Smooth muscle cell (in vitro differentiated cells): ENCODE results near the gene PXK. TPM values are rescaled to one million over a fixed set of nuclear protein-coding genes. Genes with fewer than 3 reads are reported as not detected.
A peak's percentile ranks its signal among the peaks of the same experiment; 100 is the strongest.

Source experiments
- DNase-seq: peaks from one replicate; lab custom pipeline; 2025; ENCODE audit not compliant: unreplicated experiment; lab: John Stamatoyannopoulos, UW
- H2AFZ ChIP-seq: fragments of 200-600 bp; sonication (generic); 2 replicates; pipeline ENCODE4 v1.6.0; 2016; ENCODE audit warnings: antibody characterized with exemption, low read depth, mild to moderate bottlenecking
- H3F3A ChIP-seq: fragments of 200-600 bp; sonication (generic); 2 replicates; pipeline ENCODE4 v1.6.0; 2017; ENCODE audit warnings: antibody characterized with exemption, low read depth
- H3K27ac ChIP-seq: fragments of 200-600 bp; sonication (generic); 2 replicates; pipeline ENCODE4 v1.5.1; 2016; ENCODE audit warnings: low read depth, mild to moderate bottlenecking
- H3K27me3 ChIP-seq: fragments of 200-600 bp; sonication (generic); 2 replicates; pipeline ENCODE4 v1.6.1; 2016; ENCODE audit warnings: low read depth, mild to moderate bottlenecking
- H3K36me3 ChIP-seq: fragments of 200-600 bp; sonication (generic); 2 replicates; pipeline ENCODE4 v1.5.1; 2016; ENCODE audit warnings: low read depth
- H3K4me1 ChIP-seq: fragments of 200-600 bp; sonication (generic); 2 replicates; pipeline ENCODE4 v1.5.1; 2016; ENCODE audit warnings: low read depth
- H3K4me2 ChIP-seq: fragments of 200-600 bp; sonication (generic); 2 replicates; pipeline ENCODE4 v1.6.0; 2016; ENCODE audit warnings: mild to moderate bottlenecking
- H3K4me3 ChIP-seq: fragments of 200-600 bp; sonication (generic); 2 replicates; pipeline ENCODE4 v1.5.1; 2016; ENCODE audit warnings: mild to moderate bottlenecking
- H3K79me2 ChIP-seq: fragments of 200-600 bp; sonication (generic); 2 replicates; pipeline ENCODE4 v1.6.0; 2016; ENCODE audit warnings: low read depth, mild to moderate bottlenecking
- H3K9ac ChIP-seq: fragments of 200-600 bp; sonication (generic); 2 replicates; pipeline ENCODE4 v1.6.0; 2016; ENCODE audit warnings: low read depth
- H3K9me3 ChIP-seq: fragments of 200-600 bp; sonication (generic); replicated peaks from 2 replicates; pipeline ENCODE4 v1.5.1; 2016; ENCODE audit warnings: low read depth
- H4K20me1 ChIP-seq: fragments of 200-600 bp; sonication (generic); 2 replicates; pipeline ENCODE4 v1.6.0; 2016; ENCODE audit warnings: low read depth
- WGBS: methylation state at CpG from one replicate; pipeline ENCODE4 v1.1.7; 2016; ENCODE audit warnings: low lambda C conversion rate; 5-methylcytosine and 5-hydroxymethylcytosine counted together
- polyA plus RNA-seq: library from polyadenylated mRNA; unstranded; fragments of >200 nt; fragmentation: Nextera tagmentation; extraction: Ambion mirVana; gene quantifications from 2 replicates; pipeline ENCODE4 v1.2.1, GENCODE V29; 2016
- total RNA-seq: library from RNA; depleted of rRNA; stranded (reverse); fragments of >200 nt; gene quantifications from 2 replicates; pipeline ENCODE4 v1.2.3, GENCODE V29; 2014
- TF ChIP-seq, protein P1 (sequence below): fragments of 200-600 bp; sonication (generic); IDR thresholded peaks from 2 replicates; pipeline ENCODE4 v1.5.1; 2017; ENCODE audit warnings: borderline replicate concordance, mild to moderate bottlenecking, antibody characterized with exemption; ENCODE audit not compliant: insufficient read depth, poor library complexity, severe bottlenecking

The PXK gene
- total and polyA plus RNA-seq, 2 experiments from 2014 or later, result 23.8 to 30.5 TPM

DNA sequence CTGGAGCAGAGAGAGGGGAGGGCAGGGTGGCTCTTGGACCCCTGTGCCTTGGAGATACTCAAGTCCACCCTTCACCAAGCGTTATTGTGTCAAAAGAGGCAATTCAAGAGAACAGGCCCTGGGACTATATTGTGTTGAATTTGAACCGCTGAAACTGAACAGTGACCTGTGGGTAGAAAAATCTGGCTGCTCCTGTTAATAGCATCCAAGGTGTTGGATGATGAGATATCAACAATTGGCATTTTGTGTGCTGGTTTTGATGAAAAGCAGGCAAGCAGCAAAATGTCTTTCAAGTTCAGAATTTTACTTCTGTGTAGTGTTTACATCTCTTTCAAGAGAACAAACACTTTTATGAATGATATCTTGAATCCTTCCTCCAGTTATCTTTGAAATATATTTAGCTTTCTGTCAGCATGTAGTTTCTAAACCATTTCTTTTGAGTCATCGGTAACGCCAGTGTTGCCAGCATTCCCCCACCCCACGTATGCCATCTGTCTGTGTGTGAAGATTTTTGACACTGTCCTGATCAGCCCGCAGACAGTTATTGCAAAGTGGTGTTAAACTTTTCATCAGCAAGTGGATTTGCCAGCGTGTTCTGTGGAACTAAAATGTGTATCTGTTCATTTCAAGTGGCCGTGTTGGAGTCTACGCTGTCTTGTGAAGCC is 66.1 kb downstream of the PXK start:
- H3K79me2 ChIP-seq, result no peaks in the 10 kb centered on the region
- 38% methylated on average over 9 of the region's 9 CpGs for WGBS
- no peak overlapping the region for H3K4me2 ChIP-seq
- H3F3A ChIP-seq, result no peaks in the 10 kb centered on the region
- DNase-seq, result no peak
- no peaks in the 10 kb centered on the region for H3K4me1 ChIP-seq
- TF ChIP-seq, protein P1, sequence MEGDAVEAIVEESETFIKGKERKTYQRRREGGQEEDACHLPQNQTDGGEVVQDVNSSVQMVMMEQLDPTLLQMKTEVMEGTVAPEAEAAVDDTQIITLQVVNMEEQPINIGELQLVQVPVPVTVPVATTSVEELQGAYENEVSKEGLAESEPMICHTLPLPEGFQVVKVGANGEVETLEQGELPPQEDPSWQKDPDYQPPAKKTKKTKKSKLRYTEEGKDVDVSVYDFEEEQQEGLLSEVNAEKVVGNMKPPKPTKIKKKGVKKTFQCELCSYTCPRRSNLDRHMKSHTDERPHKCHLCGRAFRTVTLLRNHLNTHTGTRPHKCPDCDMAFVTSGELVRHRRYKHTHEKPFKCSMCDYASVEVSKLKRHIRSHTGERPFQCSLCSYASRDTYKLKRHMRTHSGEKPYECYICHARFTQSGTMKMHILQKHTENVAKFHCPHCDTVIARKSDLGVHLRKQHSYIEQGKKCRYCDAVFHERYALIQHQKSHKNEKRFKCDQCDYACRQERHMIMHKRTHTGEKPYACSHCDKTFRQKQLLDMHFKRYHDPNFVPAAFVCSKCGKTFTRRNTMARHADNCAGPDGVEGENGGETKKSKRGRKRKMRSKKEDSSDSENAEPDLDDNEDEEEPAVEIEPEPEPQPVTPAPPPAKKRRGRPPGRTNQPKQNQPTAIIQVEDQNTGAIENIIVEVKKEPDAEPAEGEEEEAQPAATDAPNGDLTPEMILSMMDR, result no peak
- no peaks in the 10 kb centered on the region for H3K27me3 ChIP-seq
- no peaks in the 10 kb centered on the region for H4K20me1 ChIP-seq
- no peak overlapping the region for H3K4me3 ChIP-seq
- H3K9ac ChIP-seq, result no peak overlapping the region
- H3K27ac ChIP-seq, result no peak overlapping the region
- peaks cover 8% of the 10 kb centered on the region for H3K36me3 ChIP-seq
- no peaks in the 10 kb centered on the region for H3K9me3 ChIP-seq
- H2AFZ ChIP-seq, result no peak overlapping the region

DNA sequence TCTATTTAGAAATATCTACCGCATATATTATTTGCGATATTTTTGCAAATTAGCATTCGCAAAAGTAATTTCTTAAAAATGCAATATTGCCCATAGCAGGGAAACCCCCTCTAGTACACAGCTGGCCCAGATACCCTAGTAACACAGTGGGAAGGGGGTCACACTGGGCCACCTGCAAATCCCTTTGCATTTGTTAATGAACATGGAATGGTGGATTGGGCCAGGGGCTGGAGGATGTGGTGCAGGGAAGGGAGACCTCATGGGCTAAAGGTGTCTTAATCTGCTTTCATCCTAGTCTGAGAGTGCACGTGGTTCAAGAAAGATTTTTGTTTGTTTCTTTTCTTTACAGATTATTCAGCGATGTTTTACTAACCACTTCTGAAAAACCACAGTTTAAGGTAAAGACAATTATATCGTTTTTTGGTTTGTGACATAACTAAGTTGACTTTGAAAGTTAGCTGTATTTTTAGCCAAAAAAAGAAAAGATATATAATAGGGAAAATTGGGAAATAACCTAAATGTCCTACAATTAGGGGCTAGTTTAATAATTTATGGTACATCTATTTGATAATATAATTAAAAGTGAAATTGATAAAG is 70.9 kb downstream of the PXK start:
- H3K4me2 ChIP-seq, result peak overlapping the region; percentile 17
- no peaks in the 10 kb centered on the region for H3K27me3 ChIP-seq
- TF ChIP-seq, protein P1, result no peak
- H3K36me3 ChIP-seq, result no peaks in the 10 kb centered on the region
- no peak overlapping the region for H3K4me3 ChIP-seq
- H4K20me1 ChIP-seq, result no peaks in the 10 kb centered on the region
- H3F3A ChIP-seq, result peaks cover 3% of the 10 kb centered on the region
- no peak overlapping the region for H2AFZ ChIP-seq
- 83% methylated on average over 6 of the region's 6 CpGs for WGBS
- H3K9ac ChIP-seq, result no peak overlapping the region
- DNase-seq, result no peak
- H3K79me2 ChIP-seq, result no peaks in the 10 kb centered on the region
- H3K4me1 ChIP-seq, result no peaks in the 10 kb centered on the region
- peak overlapping the region; percentile 87 for H3K27ac ChIP-seq
- H3K9me3 ChIP-seq, result no peaks in the 10 kb centered on the region

DNA sequence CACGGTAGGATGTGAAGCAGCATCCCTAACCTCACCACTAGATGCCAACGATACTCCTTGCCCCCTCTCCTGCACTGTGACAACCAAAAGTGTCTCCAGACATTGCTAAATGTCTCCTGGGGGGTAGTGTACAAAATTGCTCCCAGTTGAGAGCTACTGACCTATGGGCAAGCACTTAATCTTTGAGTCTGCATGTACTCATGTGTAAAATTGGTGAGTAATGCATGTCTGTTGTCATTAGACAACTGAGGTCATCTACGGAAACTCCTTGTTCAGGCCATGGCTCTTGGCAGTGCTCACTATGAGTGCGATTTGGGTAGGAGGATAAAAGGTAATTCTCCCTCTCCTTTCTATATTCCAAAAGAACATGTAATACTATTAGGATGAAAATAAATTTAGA is 71.7 kb downstream of the PXK start:
- WGBS, result 38% methylated on average over 4 of the region's 4 CpGs
- Histone ChIP-seq H3K9ac (peak overlapping the region; percentile 48), H2AFZ (no peak overlapping the region), H3K36me3 (no peaks in the 10 kb centered on the region), H3K4me2 (peak overlapping the region; percentile 23), H3F3A (peaks cover 3% of the 10 kb centered on the region), H3K27ac (peak overlapping the region; percentile 87), H3K27me3 (no peaks in the 10 kb centered on the region), H3K4me3 (no peak overlapping the region), H3K79me2 (no peaks in the 10 kb centered on the region), H3K9me3 (no peaks in the 10 kb centered on the region), H3K4me1 (no peaks in the 10 kb centered on the region), H4K20me1 (no peaks in the 10 kb centered on the region)
- DNase-seq, result no peak
- TF ChIP-seq, protein P1, result no peak

DNA sequence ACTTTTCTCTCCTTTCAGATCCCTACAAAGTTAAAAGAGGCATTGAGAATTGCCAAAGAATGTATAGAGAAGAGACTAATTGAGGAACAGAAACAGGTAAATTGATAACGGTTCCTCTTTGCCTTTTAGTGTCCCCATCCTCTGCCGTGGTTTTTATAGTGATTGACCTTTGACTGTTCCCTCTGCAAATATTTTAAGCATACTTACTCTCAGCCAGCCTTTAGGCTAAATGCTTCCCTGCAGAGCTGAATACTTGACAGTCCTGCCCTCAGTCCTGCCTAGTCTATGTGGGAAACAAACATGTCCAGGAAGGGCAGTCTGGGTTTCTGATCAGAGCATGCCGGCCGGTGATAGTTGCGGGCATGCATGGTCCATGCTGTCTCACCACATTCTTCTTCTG is 76.2 kb downstream of the PXK start:
- no peak overlapping the region for H3K4me2 ChIP-seq
- H3F3A ChIP-seq, result peaks cover 4% of the 10 kb centered on the region
- peaks cover 9% of the 10 kb centered on the region for H3K4me1 ChIP-seq
- H3K4me3 ChIP-seq, result no peak overlapping the region
- WGBS, result 90% methylated on average over 5 of the region's 5 CpGs
- TF ChIP-seq, protein P1, result no peak
- no peaks in the 10 kb centered on the region for H3K79me2 ChIP-seq
- no peak for DNase-seq
- H2AFZ ChIP-seq, result no peak overlapping the region
- H3K36me3 ChIP-seq, result no peaks in the 10 kb centered on the region
- no peaks in the 10 kb centered on the region for H3K9me3 ChIP-seq
- H3K9ac ChIP-seq, result no peak overlapping the region
- no peaks in the 10 kb centered on the region for H3K27me3 ChIP-seq
- H3K27ac ChIP-seq, result no peak overlapping the region
- H4K20me1 ChIP-seq, result no peaks in the 10 kb centered on the region
